GM20431 (cell line): Measurements from ENCODE around the gene CHSY3.

Experiments used
- in situ Hi-C: fragments of 300-500 bp; cut with MseI, MboI; formaldehyde crosslinking; loops from one replicate; pipeline ENCODE4 v1.15.0; 2020; ENCODE audit warnings: low sequenced_read_pairs; ENCODE audit not compliant: unreplicated experiment

The CHSY3 gene

GRCh38 chr5:129943936-129944335 is 39.7 kb downstream of the CHSY3 start:
- in situ Hi-C loops: no loop called here

DNA sequence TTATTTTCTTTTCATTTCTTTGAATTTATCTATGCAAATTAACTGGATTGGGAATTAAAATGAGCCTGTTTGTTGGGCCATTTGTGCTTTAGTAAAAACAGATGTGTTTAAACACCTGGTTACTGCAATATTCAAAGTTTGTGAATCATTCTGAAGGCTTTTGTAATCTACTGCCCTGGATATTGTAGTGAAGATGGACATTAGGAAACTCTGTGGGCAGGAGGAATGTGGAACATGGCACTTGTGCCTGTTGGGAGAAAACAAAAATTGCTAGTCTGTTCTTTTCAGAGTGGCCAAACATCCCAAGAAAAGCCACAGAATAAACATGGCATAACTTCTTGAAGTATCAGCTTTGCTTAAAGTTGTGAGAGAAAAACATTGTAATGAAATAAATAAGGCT is 40.8 kb downstream of the CHSY3 start:
- in situ Hi-C loops: no loop called here

GRCh38 chr5:129945774-129946270 is 41.6 kb downstream of the CHSY3 start:
- in situ Hi-C loops: no loop called here

DNA sequence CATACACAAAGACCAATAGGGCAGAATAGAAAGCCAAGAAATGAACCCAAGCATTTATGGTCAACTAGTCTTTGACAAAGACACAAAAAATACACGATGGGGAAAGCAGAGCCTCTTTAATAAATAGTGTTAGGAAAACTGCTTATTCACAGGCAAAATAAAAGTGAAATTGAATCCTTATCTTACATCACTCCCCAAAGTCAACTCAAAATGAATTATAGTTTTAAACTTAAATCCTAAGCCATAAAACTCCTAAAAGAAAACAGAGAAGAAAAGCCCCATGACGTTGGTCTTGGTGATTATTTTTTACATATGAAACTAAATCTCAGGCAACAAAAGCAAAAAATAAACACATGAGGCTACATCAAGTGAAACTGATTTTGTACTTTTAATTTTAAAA is 46.8 kb downstream of the CHSY3 start:
- in situ Hi-C loops: no loop called here

DNA sequence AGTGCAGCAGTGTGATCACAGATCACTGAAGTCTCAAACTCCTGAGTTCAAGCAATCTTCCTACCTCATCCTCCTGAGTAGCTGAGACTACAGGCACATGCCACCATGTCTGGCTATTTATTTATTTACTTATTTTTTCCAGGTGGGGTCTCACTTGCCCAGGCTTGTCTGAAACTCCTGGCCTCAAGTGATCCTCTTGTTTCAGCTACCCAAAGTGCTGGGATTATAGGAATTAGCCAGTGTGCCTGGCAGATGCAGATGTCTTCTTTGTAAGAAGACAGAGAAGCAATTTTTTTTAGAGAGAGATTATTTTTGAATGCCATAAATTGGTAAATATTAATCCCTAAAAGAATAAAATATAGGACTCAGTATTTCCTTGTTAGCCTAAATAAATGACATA is 54.3 kb downstream of the CHSY3 start:
- in situ Hi-C loops: no loop called here

DNA sequence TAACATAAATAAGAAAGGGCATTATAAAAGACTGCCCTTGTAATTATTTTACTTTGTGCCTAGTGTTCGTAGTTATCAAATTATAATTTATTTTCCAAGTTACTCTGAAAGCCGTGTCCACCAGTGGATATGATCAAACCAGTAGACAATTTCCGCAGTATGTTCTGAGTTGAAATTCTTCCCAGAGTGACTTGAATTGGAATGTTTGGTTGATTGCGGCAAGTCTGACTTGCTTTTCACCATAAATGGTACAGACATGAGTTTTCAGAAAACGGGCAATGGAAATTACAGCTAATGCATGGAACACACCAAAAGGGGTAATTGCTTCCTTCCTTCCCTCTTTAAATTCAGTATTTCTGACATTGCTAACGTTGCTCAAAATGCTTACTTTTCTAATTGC is 56.6 kb downstream of the CHSY3 start:
- in situ Hi-C loops: no loop called here

DNA sequence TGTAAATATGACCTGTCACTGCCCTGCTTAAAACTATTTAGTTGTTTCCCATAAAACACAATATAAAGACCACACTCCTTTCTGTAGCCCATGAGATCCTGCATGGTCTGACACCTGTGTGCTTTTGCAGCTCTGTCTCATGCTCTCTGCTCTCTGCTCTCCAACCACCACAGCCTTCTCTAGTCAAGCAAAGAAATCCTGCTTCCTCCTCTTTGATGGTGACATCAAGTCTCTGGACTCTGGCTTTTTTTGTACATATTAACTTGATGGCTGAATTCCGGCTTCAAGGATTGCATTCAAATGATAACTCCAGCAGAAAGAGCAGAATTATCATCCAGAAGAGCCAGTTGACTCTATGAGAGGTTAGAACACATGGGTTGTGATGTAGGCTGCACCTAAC is 58.2 kb downstream of the CHSY3 start:
- in situ Hi-C loops: no loop called here

- in situ Hi-C loops: no loop called here
These were observed 59.1 kb downstream of the CHSY3 start for GRCh38 chr5:129963359-129963758.

DNA sequence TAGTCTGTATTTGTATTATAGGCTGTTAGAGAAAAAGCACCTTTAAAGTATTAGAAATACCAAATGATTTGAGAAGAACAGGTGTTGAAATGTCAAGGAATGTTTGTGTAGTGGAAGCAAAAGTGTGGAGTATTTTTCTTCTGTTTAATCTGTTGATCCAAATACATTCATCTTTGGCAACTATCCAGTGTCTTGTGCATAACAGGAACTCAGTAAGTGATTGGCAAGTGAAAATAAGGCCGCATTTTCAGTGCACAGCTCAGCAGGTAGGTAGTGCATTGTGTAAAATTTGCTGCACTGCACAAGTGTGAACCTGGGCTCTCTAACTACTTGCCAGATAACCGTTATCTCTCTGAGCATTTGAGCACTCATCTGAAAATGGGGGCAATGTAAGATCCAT is 61.8 kb downstream of the CHSY3 start:
- in situ Hi-C loops: no loop called here

- in situ Hi-C loops: no loop called here
These were observed 67.4 kb downstream of the CHSY3 start for GRCh38 chr5:129971714-129972113.

GRCh38 chr5:129972465-129973141 is 68.3 kb downstream of the CHSY3 start:
- in situ Hi-C loops: no loop called here

- in situ Hi-C loops: no loop called here
These were observed 69.6 kb downstream of the CHSY3 start for GRCh38 chr5:129973716-129974426.

- in situ Hi-C loops: no loop called here
These were observed 73.5 kb downstream of the CHSY3 start for GRCh38 chr5:129977810-129978209.

DNA sequence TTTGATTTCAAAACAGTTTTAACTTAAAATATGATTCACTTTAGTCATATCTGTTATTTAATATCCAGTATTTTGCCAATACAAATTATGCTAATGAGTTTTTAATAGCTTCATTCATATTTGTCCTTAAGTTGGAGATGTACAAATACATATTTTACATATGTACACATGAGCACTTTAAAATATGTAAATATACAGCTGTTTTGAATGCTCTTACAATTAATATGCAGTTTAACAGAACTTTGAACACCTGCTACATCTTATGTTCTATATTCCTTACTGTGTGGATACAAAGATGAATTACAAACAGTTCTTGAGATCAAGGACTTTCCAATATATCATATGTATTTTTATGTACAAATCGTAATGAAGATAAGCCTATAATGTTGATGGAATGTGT is 74.0 kb downstream of the CHSY3 start:
- in situ Hi-C loops: no loop called here

- in situ Hi-C loops: no loop called here
These were observed 84.2 kb downstream of the CHSY3 start for GRCh38 chr5:129988453-129988852.

DNA sequence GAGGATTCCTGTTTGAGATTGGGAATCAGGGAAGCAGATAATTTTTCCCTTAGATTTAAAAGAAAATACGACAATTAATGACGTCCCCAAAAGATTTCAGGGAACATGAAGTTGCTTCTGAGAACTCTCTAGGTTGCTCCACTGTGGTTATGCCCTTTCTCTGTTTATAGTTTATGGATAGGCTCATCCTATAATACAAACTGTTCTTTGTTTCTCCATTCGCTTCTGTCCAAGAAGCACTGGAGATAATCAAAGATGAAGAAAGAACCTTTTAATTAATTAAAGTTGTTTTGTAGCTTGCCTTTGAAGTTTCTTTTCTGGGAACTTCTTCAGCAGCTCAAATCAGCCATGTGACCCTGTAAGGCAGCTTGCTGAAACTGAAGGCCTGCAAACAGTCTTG is 87.5 kb downstream of the CHSY3 start:
- in situ Hi-C loops: no loop called here

- in situ Hi-C loops: no loop called here
These were observed 92.6 kb downstream of the CHSY3 start for GRCh38 chr5:129996896-129997295.

GRCh38 chr5:130000460-130000859 is 96.2 kb downstream of the CHSY3 start:
- in situ Hi-C loops: no loop called here

- in situ Hi-C loops: no loop called here
These were observed 97.9 kb downstream of the CHSY3 start for GRCh38 chr5:130002183-130002582.

DNA sequence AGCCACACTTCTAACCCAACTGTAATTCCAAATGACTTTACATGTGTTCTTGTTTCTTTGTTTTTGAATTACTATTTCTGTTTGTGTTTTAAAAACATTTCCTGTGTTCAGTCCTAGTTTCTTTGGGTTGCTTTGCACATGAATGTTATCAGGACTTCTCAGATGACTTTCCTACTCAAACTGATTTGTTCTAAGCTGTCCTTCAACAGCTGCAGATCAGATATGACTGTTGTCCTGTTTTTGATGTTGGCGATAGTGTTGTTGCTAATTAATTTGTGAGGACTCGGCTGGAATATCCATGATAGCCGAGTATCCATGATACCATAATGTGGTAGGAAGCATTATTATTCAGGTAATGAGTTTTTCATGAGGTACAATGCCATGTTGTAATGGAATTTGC is 98.6 kb downstream of the CHSY3 start:
- in situ Hi-C loops: no loop called here

DNA sequence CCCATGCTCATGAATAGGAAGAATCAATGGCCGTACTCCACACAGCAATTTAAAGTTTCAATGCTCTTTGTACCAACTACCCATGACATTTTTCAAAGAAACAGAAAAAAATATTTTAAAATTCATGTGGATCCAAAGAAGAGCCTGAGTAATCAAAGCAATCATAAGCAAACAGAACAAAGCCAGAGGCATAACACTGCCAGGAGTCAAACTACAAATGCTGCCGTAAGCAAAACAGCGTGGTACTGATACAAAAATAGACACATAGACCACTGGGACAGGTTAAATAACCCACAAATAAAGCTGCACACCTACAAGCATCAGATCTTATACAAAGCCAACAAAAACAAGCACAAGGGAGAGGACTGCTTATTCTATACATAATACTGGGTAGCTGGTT is 107.7 kb downstream of the CHSY3 start:
- in situ Hi-C loops: no loop called here

- in situ Hi-C loops: no loop called here
These were observed 112.9 kb downstream of the CHSY3 start for GRCh38 chr5:130017173-130017572.
